Activated CD8-positive, alpha-beta memory T cell treated with anti-CD3 and anti-CD28 coated beads for 36 hours (primary cell): Measurements from ENCODE around the gene SLC8A3. TPM values are rescaled to one million over a fixed set of nuclear protein-coding genes. Genes with fewer than 3 reads are reported as not detected.

Source experiments
- CTCF ChIA-PET: fragments of 350-600 bp; sonication (Branson Sonifier 250); formaldehyde crosslinking; loops from one replicate; lab custom pipeline; 2021; ENCODE audit warnings: antibody characterized with exemption; lab: Charles Lee
- POLR2A ChIA-PET: fragments of 350-600 bp; sonication (Branson Sonifier 250); formaldehyde crosslinking; loops from one replicate; lab custom pipeline; 2021; ENCODE audit warnings: antibody characterized with exemption; lab: Charles Lee
- total RNA-seq, 2 experiments: library from RNA; stranded (reverse); gene quantifications; one replicate each; pipeline ENCODE4 v1.2.3, GENCODE V29; 2021

Gene SLC8A3
- total RNA-seq, 2 experiments from 2014 or later = 0.25 to 0.38 TPM

DNA sequence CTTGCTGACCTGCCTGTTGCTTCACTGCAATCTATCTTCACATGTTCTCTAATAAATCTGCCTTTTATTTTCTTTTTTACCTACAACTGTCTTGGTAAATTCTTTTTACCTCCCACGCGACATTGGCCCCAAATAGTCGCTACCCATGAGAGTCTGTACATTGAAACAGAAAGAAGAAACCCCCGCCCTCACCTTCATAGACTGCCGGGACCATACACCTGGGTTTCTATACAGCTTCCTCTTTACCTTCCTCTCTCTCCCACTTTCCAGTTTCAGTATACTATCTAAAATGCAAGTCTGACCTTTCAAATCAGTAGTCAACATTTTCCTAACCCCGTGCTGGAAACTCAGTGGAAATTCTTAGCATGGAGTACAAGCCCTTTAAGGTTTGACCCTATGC lies 4.8 kb downstream of the SLC8A3 start:
- POLR2A ChIA-PET = no interaction called here
- CTCF ChIA-PET = interaction anchor here (0.9 kb wide), 1 partner anchor 12 kb away, joined by 3 read pairs; no protein-coding TSS in a partner anchor

GRCh38 chr14:70181276-70181675 lies 7.5 kb downstream of the SLC8A3 start:
- CTCF ChIA-PET = no interaction called here
- POLR2A ChIA-PET = no interaction called here

DNA sequence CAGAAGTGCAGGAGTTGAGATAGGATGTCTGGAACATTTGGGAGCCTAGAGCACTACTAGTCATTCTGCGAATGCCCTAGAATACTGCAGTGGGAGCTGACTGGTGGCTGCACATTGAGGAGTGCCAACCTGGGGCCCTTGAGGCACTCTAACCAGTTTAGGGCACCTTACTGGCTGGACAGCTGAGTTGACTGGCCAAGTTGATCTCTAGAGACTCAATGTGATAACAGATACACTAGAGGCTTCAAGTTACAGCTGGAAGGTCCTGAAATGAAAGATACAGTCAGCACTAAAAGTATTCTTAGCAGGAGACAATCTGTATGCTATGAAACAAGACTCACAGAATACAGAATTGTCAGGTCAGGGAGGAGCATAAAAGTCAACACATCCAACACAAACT lies 8.0 kb downstream of the SLC8A3 start:
- ChIA-PET CTCF (no interaction called here), POLR2A (no interaction called here)

DNA sequence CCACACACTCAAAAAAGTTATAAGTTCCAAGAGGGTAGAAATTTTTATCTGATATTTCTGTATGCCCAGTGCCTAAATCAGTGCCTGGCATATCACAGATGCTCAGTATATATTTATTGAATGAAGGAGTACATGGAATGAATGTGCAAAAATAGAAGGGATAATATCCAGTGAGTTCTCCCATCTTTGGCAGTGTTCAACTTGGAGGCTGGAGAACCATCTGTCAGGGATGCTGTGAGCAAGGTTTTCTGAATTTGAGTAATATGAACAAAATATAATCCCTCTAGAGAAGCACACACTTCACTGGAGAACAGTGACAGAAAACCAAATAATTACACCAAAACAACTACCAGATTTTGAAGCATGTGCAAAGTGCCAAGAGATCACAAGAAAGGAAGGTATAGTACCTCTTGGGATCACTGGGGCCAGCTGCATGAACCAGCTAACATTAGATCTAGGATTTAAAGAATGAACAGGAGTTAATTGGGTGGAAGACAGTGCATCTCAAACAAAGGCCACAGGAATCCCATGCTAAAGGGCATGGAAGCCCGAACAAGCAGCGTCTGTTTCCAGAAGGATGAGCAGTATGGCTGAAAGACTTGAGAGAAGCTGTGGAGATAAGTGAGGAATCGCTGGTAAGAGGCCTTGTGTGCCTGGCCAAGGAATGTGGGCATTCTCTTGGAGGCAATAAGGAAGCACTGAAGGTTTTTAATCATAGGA lies 11.5 kb downstream of the SLC8A3 start:
- ChIA-PET POLR2A (no interaction called here), CTCF (no interaction called here)

DNA sequence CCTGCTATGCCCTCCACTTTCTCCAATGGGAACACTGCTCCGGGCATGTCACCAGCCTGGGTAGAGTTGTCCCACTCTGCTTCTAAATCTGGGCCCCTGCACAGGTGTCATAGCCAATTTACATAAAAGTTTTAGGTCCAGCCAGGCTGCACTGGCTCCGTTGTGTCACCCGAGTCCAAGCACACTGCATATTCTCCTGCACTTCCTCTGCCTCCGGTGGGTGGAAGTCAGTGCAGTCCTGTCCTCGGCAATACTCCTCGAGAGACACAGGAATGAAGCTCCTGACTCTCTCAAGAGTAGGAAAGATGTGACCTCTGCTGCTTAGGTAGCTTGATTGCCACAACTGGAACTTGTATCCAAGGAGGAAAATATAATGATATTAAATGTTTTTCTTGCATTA lies 15.2 kb downstream of the SLC8A3 start:
- ChIA-PET CTCF (no interaction called here), POLR2A (no interaction called here)

DNA sequence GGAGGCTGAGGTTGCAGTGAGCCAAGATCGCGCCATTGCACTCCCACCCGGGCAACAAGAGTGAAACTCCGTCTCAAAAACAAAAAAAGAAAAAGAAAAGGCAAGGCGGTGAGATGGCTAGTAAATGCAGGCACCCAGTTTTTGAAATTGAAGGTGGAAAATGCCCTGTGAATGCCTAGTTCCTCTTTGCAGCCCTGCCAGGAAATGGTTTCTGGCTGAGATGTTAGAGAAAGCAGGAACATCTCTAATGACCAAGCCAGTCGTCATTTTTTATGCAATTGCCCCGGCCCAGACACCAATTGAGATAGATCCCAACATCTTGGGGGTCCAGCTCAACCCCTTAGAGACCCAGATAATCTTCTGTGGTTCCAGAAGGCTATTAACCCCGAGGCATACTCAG lies 17.0 kb downstream of the SLC8A3 start:
- ChIA-PET POLR2A (no interaction called here), CTCF (no interaction called here)

GRCh38 chr14:70170976-70171375 lies 17.8 kb downstream of the SLC8A3 start:
- ChIA-PET POLR2A (no interaction called here), CTCF (no interaction called here)

- CTCF ChIA-PET = no interaction called here
- POLR2A ChIA-PET = no interaction called here
Measured at GRCh38 chr14:70168406-70168805, 20.3 kb downstream of the SLC8A3 start.

DNA sequence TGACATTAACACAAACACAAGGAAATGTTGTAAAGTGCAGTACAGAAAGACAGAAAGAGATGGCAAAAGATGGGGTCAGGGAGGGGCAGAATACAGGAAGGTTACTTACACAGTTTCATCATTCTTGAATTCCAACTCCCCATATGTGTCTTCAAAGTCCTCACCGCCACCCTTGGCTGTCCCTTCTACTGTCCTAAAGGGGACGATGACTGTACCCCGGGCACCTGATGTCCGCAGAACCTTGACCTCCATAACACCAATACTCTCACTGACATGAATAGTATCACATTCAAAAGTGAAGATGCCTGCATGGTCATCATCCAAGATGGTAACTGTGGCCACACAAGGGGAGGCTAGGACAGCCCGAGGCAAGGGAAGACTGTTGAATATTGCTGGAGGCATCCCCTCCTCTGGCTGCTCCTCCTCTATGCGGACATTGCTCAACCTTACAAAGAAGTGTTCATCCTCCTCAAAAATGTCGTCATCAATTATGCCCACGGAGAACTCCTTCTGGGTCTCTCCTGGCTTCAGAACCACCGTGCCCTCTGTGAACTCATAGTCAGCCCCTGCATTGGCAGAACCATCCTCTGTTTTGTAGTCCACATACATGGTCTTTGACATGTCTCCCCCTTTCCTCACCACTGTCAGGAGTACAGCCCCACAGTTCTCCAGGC lies 22.1 kb downstream of the SLC8A3 start:
- POLR2A ChIA-PET = no interaction called here
- CTCF ChIA-PET = no interaction called here

DNA sequence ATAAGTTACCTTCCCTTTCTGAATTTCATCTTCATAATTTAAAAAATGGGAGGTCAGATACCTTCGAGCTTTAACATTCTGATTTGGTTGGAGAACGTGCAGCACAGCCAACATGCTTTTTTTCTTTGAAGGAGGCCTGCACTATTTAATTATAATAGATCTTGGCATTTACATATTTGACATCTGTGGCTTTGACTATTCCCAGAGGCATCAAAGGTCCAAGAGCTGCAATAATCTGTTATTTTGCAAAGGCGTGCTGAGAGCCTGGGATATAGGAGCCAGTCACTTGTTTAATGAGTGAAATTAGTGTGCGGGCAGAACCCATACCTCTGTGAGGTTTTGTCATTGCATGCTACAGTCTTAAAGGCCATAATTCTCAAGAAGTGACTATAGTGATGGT lies 26.4 kb downstream of the SLC8A3 start:
- CTCF ChIA-PET = no interaction called here
- POLR2A ChIA-PET = no interaction called here

GRCh38 chr14:70156592-70156991 lies 32.2 kb downstream of the SLC8A3 start:
- POLR2A ChIA-PET = no interaction called here
- CTCF ChIA-PET = interaction anchor here (0.6 kb wide), 1 partner anchor 55 kb away, joined by 3 read pairs; no protein-coding TSS in a partner anchor

GRCh38 chr14:70152704-70153103 lies 36.0 kb downstream of the SLC8A3 start:
- CTCF ChIA-PET = no interaction called here
- POLR2A ChIA-PET = no interaction called here

GRCh38 chr14:70152081-70152480 lies 36.7 kb downstream of the SLC8A3 start:
- CTCF ChIA-PET = no interaction called here
- POLR2A ChIA-PET = no interaction called here

DNA sequence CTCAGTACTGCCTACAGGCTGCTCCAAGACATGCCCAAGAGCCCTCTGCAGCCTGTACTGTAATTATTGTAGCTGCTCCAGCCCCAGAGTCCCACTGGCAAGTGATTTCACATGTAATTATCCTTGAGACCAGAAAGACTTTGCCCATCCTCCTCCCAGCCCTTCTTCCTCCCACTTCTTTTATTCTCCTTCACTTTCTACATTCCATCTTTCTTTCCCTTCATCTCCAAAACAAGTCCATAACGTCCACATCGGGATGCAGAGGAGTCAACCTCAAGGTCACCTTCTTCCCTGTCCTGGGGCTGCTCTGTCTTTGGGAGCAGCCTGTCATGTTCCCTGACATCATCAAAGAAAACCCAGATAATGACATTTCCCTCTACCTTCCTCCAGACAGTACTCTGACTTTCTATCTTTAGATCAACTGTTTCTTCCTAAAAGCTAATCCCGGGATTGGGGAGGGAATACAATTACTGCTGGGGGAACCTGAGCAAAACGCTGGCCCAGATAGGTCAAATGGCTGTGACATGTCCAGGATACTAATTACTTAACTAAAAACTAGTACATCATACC lies 39.1 kb downstream of the SLC8A3 start:
- ChIA-PET POLR2A (no interaction called here), CTCF (no interaction called here)

- POLR2A ChIA-PET = no interaction called here
Measured at GRCh38 chr14:70148911-70149595, 39.7 kb downstream of the SLC8A3 start.

DNA sequence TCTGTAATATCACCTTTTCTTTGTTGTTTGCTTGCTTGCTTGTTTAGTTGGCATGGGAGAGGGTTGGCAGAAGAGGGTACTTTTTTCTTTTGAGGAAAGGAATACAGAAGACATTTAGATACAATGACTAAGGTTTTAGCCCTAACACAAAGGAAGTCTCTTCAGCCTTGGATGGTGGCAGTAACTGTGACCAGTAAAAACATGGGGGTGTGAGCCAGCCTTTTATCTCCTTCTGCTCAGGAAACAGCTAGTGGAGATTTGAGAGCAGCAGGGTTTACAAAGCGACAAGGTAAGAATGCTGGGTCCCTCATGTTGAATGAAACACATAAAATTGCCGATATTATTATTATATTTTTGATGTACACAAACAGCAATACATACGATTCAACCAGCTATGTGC lies 40.4 kb downstream of the SLC8A3 start:
- ChIA-PET CTCF (no interaction called here), POLR2A (no interaction called here)

More at GRCh38 chr14:70148911-70149595, 39.7 kb downstream of the SLC8A3 start:
- CTCF ChIA-PET = no interaction called here

- ChIA-PET POLR2A (no interaction called here), CTCF (no interaction called here)
Measured at GRCh38 chr14:70144046-70144445, 44.7 kb downstream of the SLC8A3 start.

DNA sequence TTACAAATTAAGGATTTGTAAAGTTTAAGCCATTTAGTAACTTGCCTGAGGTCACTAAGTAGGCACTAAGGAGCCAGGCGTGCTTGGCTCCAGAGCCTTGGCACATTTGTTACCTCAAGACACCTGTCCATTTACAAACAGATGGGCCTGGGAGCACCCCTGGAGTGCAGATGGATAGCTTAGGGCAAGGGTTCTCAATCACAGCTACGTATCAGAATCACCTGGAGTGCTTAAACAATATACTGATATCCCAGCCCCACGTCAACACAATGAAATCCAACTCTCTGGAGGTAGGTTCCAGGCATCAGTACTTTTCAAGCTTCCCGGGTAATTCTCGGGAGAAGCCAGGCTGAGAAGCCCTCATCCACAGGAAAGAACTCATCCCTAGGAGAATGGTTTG lies 45.4 kb downstream of the SLC8A3 start:
- ChIA-PET CTCF (no interaction called here), POLR2A (no interaction called here)

GRCh38 chr14:70140614-70141013 lies 48.1 kb downstream of the SLC8A3 start:
- CTCF ChIA-PET = no interaction called here
- POLR2A ChIA-PET = no interaction called here

- POLR2A ChIA-PET = no interaction called here
- CTCF ChIA-PET = no interaction called here
Measured at GRCh38 chr14:70139384-70139783, 49.4 kb downstream of the SLC8A3 start.
